Activated CD4-positive, alpha-beta T cell treated with anti-CD3 and anti-CD28 coated beads, Interleukin-2, amount 50 U/mL, for 48 hours (primary cell): ENCODE results near the gene BAK1.
"Not testable (repeated sequence)": the region's sequence is repeated elsewhere in the genome, so short reads cannot be mapped to it uniquely, and the experiment has no call there.

Source experiments
- DNase-seq, 2 experiments: peaks; one replicate each; pipeline ENCODE4 v3.0.0-alpha.2; 2020

Gene BAK1

GRCh38 chr6:33549196-33549595 lies 30.9 kb downstream of the BAK1 start:
- no peak for DNase-seq

- no peak for DNase-seq
These were observed 32.6 kb downstream of the BAK1 start for GRCh38 chr6:33547499-33547898.

- no peak for DNase-seq
These were observed 33.3 kb downstream of the BAK1 start for GRCh38 chr6:33546766-33547165.

GRCh38 chr6:33545292-33545691 lies 34.8 kb downstream of the BAK1 start:
- not testable (repeated sequence) for DNase-seq

- DNase-seq: no peak
These were observed 37.0 kb downstream of the BAK1 start for GRCh38 chr6:33543116-33543515.

- DNase-seq: no peak
These were observed 39.3 kb downstream of the BAK1 start for GRCh38 chr6:33540768-33541167.

- DNase-seq: no peak
These were observed 45.4 kb downstream of the BAK1 start for GRCh38 chr6:33534702-33535101.

- DNase-seq: peak; percentile 52 to 64
These were observed 46.8 kb downstream of the BAK1 start for GRCh38 chr6:33533163-33533869.

- not testable (repeated sequence) for DNase-seq
These were observed 47.6 kb downstream of the BAK1 start for GRCh38 chr6:33532431-33532830.

- DNase-seq: not testable (repeated sequence)
These were observed 49.5 kb downstream of the BAK1 start for GRCh38 chr6:33530617-33531016.
